Fibroblast of the aortic adventitia (primary cell): ENCODE measurements around the gene PRSS56. TPM values are rescaled to one million over a fixed set of nuclear protein-coding genes. Genes with fewer than 3 reads are reported as not detected.

Experiments
- DNase-seq: peaks from one replicate; pipeline ENCODE4 v3.0.0-alpha.2; 2010; ENCODE audit warnings: low read depth
- H3K4me3 ChIP-seq: 2 replicates; pipeline ENCODE4 v1.5.1; 2011; ENCODE audit warnings: low read depth, mild to moderate bottlenecking, control low read depth, low read length, moderate library complexity
- CTCF ChIP-seq: IDR thresholded peaks from 2 replicates; pipeline ENCODE4 v1.5.1; 2011; ENCODE audit warnings: mild to moderate bottlenecking, low read length, control low read depth, inconsistent platforms; ENCODE audit not compliant: insufficient read depth
- total RNA-seq: library from RNA; depleted of rRNA; stranded (reverse); fragments of >200 nt; gene quantifications from 2 replicates; pipeline ENCODE4 v1.2.3, GENCODE V29; 2012; ENCODE audit warnings: low replicate concordance

PRSS56 gene
- total RNA-seq, 1 donor: not detected

- no peak for TF ChIP-seq CTCF
- no peak overlapping the region for H3K4me3 ChIP-seq
- no peak for DNase-seq
Measured at GRCh38 chr2:232483923-232484627, 36.1 kb upstream of the PRSS56 start.

- TF ChIP-seq CTCF: no peak
- H3K4me3 ChIP-seq: no peak overlapping the region
- no peak for DNase-seq
Measured at GRCh38 chr2:232484628-232485347, 35.4 kb upstream of the PRSS56 start.

- H3K4me3 ChIP-seq: no peak overlapping the region
- no peak for TF ChIP-seq CTCF
- DNase-seq: no peak
Measured at GRCh38 chr2:232485348-232485756, 34.8 kb upstream of the PRSS56 start.

GRCh38 chr2:232485757-232486557, 34.2 kb upstream of the PRSS56 start:
- no peak for TF ChIP-seq CTCF
- DNase-seq: no peak

GRCh38 chr2:232486558-232487384, 33.4 kb upstream of the PRSS56 start:
- TF ChIP-seq CTCF: no peak
- DNase-seq: no peak
- no peak overlapping the region for H3K4me3 ChIP-seq

More at GRCh38 chr2:232485757-232486557, 34.2 kb upstream of the PRSS56 start:
- no peak overlapping the region for H3K4me3 ChIP-seq
